Ecto neural progenitor cell (in vitro differentiated cells): ENCODE data around the gene MRTFA.

Experiments used
- DNase-seq: peaks from one replicate; pipeline ENCODE4 v3.0.0-alpha.2; 2018; ENCODE audit warnings: low spot score

MRTFA gene

DNA sequence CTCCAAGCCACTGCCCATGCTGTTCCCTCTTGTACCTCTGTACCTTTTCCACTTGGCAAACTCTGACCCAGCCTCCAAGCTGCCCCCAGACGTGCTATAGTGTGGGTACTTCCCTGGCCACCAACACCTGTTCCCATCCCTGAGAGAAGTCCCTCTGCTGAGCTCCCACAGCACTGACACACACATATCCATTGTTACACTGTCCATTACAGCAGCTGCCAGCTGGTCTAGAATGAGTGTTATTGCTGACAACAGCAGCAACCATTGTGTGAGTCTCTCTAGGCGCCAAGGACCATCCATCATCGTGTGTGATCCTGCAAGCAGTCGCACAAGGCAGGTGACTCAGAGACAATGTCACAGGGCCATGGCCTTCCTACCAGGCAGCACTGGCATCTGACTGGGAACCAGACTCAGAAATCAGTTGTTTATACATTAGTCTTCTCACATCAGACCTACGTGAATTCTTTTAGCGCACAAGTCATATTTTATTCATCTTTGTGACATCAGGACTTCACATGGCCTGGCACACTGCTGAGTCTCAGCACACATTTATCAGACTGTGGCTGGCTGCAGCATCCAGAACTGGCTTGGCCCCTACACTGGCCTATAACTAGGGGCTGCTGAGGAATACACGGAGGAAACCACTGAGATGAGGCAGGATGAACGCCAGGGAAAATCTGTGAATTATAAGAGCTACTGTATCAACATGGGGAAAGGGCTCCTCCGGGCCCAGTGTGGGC is 209.8 kb downstream of the MRTFA start:
- no peak for DNase-seq

DNA sequence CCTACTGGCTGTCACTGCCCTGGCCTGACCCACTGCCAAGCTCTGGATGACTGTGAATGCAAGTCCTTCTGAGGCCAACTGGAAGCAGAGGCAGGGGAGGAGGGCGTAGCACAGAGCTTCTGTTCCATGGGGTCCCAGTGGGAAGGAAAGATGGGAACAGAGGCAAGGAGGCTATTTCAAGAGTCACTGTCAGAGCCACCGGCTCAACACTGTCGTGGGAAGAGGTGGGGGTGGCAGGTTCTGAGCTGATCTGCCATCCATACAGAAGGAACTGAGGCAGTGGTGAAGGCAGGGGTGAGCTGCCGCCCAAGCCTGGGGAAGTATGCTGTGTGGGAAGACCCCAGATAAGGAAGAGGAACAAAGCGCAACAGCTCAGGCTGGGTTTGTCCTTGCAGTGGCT is 211.4 kb downstream of the MRTFA start:
- no peak for DNase-seq

DNA sequence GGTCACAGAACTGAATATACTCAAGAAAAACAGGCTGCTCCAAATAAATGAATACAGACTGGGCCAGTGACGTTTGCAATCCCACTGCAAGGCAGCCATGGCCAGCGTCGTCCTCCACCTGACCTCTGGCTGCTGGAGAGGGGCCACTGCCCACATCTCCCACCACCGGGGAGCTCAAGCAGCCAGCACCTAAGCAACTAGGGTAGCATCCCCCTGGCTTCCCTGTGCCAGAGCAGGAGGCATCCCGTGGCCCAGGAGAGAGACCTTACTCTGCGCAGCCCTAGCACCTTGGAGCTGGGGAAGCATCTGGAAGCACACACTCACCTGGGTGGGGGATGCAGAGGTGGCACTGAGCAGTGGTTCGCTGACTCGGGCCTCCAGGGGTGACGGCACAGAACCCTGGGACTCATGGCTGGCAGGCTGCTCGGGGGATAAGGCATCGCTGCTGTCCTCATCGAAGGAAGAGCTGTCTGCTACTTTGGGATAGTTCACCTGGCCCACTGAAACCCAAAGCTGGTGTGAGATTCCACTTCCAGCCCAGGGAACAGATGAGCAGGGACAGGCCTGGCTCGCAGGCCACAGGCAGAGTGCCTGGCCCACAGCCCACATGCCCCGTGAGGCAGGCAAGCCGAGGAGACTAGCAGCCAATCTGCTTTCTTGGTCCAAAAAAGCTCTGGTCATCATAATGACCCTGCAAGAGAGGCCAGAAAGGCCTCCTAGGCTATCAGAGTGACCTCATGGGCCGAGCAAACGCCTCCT is 212.5 kb downstream of the MRTFA start:
- DNase-seq, result no peak

GRCh38 chr22:40423310-40423688 is 213.2 kb downstream of the MRTFA start:
- DNase-seq, result no peak

DNA sequence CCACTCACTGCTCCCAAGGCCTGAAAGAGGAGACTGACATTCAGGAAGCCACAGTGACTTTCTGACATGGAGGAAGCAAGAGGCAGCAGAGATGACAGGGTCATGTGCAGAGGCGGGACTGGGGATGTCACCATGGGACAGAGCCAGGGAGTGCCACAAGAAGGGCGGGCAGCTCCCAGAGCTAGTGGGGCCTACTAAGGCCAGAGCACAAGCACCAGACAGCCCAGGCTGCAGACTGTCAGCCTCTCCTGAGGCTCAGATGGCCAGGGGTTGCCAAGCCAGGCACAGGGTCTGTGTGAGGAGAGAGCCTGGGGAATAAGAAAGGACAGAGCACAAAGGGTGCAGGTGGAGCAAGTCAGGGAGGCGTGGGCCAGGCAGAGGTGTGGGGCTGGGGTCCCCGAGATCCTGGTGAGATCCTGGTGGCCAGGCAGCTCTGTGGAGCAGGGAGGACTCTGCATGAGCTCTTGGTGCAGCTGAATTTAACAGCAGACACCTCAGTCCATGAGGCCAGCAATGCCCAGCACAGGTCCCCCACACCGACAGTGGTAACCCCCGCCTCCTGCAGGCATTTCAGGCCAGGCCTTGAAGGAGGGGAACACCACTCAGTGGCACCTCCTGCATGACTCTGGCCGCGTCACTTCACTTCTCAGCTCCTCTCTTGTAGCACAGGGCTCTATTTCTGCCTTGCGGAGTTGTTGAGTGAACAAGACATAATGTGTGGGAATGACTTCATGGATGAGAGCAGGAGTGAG is 213.8 kb downstream of the MRTFA start:
- DNase-seq, result no peak

GRCh38 chr22:40421941-40422340 is 214.6 kb downstream of the MRTFA start:
- no peak for DNase-seq

GRCh38 chr22:40421082-40421350 is 215.5 kb downstream of the MRTFA start:
- no peak for DNase-seq

DNA sequence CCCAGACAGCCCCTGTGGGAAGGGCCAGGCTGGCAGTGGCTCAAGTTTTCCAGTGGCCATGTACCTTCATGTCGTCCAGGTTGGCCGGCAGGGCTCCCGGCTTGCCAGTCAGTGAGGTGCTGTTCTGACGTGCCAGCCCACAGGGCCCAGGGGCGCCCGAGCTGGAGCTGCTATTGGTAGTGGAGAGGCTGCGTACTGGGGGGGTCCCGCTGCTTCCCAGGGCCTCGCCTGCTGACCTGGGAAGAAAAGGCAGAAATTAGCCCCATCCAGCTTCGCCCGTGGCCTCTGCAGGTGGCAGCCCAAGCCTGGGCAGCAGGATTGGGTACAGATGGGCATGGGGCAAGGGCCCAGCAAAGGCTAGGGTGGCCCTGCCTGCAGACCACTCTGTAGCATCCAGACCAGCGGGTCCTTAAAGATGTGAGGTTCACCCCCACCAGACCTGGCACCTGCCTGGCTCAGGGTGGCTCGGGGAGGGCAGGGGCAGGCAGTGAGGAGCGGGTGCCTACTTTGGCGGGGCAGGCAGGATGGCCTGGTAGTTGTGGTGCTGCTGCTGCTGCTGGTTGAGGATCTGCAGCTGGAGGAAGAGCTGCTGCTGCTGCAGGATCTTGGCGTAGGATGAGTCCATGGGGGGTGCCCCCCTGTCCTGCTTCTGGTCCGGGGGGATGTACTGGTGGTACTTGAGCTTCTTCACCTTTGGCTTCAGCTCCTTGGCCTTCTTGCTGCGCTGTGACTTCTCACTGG is 216.0 kb downstream of the MRTFA start:
- no peak for DNase-seq

DNA sequence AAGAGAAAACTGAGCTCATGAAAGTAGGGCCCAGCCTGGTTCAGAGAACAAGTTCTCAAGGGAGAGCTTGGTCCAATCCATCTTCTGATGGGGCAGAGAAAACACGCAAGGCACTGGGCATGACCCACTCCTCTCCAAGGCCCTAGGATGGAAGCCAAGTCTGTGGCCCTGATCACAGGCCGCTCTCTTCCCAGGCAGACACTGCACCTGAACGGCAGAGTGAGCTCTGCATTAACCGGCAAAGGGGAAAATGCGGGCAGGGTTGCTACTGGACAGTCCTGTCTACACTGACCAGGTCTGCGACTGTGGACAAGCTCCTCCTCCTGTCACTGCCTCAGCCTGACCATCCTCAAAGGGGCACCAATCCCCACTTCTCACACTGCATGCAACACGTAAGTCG is 216.8 kb downstream of the MRTFA start:
- no peak for DNase-seq

DNA sequence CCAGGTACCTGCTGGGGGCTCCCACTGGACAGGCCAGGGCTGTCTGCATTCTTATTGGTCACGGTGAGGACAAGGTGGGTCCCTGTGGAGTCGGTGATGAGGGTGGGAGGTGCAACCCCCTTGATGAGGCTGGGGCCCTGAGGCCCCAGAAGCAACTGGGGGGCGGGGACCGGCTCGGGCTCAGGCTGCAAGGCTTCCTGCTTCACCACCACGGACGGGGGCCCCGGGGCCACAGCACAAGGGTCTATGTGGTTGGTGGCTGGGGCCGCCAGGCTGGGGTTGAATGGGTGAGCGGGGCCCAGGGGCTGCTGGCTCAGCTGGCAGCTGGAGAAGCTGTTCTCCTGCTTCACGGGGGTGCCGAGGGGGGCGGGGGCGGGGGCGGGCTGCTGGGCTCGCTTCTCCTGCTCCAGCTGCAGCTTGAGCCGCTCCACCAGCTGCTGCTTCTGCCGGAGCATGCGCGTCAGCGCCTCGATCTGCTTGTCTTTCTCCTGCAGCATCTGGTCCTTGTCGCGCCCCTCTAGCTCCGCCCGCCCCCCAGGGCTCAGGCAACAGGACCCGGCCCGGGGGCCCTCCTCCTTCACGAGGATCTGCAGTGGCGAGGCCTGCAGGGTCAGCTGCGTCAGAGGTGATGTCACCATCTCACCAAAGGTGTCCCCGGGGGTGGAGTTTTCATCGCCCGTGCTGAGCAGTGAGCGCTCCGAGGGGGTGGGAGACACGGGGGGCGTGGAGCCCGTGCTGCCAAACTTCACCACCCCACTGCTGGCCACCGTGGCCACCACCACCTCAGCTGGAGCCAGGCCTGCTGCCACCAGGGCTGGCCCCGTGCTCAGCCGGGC is 217.9 kb downstream of the MRTFA start:
- DNase-seq, result no peak

- no peak for DNase-seq
Observed at GRCh38 chr22:40417881-40418280, 218.6 kb downstream of the MRTFA start.

- no peak for DNase-seq
Observed at GRCh38 chr22:40417041-40417440, 219.5 kb downstream of the MRTFA start.

DNA sequence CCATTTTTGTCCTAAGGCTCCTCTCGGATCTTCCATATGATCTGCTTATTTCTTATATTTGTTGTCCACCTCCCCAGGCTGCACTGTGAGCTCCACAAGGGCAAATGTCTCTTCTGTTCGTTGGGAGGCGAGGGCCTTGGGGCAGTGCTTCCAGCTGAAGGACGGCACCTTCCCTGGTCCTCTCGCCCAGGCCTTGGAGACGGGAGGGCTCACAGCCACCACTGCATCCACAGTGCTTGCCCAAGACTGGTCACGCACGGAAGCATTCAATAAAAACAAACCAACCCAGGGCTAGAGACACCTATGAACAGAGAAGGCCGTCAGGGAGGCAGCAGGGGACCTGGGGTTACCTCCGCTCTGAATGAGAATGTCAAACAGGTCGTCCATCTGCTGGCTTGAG is 219.9 kb downstream of the MRTFA start:
- DNase-seq, result no peak

DNA sequence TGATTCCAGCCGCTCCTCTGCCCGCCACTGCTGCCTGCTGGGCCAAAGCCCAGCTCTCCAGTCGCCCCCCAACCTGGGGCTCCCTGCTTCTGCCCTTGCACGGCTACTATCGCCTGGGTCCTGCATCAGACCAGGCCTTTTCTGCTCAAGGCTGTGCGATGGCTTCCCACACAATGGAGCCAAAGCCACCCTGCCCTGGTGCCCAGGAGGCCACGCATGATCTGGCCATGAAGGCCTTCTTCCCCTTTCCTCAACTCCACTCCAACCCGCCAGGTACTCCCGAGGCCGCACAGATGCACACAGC is 220.3 kb downstream of the MRTFA start:
- DNase-seq, result no peak

DNA sequence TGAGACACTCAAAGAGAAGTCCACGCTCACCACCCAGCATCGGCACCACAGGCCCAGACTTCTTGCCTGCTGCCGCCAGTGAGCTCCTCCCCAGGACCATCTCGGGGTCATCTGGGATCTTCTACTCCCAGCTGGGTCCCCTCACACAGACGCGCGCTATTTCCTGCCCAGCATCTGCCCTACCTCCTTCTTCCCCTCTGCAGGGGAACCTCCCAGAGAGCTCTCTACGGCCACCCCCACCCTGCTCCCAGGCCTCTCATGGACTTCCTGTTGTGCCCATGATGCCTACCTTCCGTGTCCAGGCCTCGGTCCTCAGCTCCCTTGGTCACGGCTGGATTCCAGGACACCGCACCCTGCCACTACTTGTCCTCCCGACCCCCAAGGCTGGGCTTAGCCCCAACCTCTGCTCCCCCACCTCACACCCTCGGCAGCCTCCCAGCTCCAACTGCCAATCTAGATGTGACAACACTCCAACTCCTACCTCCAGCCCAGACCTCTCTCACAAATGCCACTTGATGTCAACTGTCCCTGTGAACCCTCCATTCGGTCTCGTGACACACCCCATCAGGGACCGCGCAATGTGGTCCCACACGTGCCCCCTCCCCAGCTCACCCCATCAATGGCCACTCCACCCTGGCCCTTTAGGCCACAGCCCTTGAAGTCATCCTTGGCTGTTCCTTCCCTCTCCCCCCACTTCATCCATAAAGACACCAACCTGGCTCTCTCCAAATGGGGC is 220.8 kb downstream of the MRTFA start:
- no peak for DNase-seq

DNA sequence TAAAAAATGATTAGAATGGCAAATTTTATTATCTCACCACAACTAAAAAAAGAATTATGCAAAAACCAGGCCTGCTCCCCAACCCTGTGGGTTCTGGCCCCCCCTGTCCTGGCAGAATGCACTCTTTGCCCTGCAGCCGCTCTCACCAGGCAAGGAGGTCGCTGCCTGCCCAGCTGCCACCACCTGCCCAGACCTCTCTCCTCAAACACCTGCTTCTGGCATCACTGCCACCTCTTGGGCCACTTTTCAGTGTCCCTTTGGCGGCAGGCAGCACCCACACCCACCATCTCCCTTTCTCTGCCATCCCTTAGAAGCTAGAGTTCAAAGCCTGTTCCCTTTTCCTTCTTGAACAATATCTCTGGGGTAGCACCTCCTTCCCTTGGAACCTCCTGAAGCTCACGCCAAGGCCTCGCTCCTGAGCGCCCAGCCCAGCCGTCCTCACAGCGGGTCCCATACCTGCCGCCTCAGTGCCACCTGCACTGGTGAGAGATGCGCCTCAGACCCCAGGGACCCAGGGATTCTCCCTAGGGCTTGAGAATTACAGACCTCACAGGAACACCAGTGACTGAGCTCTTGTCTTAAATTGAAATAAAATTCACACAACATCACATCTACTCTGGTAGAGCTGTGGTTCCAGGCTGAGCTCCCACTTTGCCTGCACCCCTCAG is 221.5 kb downstream of the MRTFA start:
- no peak for DNase-seq

DNA sequence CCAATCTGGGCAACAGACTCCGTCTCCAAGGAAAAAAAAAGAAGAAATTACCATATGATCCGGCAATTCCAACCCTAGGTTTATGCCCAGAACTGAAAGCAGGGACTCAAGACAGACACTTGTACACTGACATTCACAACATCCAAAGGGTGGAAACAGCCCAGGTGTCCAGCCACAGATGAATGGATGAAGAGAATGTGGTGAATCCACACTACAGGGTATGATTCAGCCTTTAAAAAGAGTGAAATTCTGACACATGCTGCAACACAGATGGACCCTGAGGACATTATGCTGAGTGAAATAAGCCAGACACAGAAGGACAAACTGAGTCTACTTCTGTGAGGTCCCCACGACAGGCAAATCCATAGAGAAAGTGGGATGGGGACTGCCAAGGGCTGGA is 222.2 kb downstream of the MRTFA start:
- DNase-seq, result no peak

DNA sequence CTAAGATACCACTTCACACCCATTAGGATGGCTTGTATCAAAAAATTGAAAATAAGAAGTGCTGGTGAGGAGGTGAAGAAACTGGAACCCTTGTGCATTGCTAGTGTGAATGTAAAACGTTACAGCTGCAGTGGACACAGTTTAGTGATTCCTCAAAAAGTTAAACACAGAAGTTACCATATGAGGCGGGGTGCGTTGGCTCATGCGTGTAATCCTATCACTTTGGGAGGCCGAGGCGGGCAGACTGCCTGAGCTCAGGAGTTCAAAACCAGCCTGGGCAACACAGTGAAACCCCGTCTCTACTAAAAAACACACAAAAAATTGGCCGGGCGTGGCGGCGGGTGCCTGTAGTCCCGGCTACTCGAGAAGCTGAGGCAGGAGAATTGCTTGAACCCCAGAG is 222.6 kb downstream of the MRTFA start:
- no peak for DNase-seq

DNA sequence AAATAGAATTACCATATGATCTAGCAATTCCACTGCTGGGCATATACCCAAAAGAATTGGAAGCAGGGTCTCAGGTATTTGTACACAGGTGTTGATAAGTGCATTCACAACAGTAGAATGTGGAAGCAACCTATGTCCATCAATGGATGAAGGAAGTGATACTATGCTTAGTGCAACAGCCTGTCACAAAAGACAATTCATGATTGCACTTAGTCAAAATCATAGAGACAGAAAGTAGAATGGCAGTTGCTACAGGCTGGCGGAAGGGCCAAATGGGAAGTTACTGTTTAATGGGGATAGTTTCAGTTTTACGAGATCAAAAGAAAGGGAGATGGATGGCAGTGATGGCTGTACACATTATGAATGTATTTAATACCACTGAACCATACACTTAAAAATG is 224.1 kb downstream of the MRTFA start:
- no peak for DNase-seq

- no peak for DNase-seq
Observed at GRCh38 chr22:40411506-40411861, 225.0 kb downstream of the MRTFA start.
